ENCODE data around the gene STRADA. TPM values are rescaled to one million over a fixed set of nuclear protein-coding genes. Genes with fewer than 3 reads are reported as not detected.
"Not testable (repeated sequence)": the region's sequence is repeated elsewhere in the genome, so short reads cannot be mapped to it uniquely, and the experiment has no call there.

Gene STRADA
- total and polyA plus RNA-seq, 8 donors = 28.1 to 87.5 (median 80.6) TPM

- peak; percentile 41 for ATAC-seq
- intact Hi-C loops (cut with DNase I) = no loop called here
Observed at GRCh38 chr17:63751806-63752205, 10.2 kb upstream of the STRADA start.

GRCh38 chr17:63741143-63741407 is 524 bp downstream of the STRADA start:
- intact Hi-C loops (cut with DNase I) = no loop called here
- Histone ChIP-seq H3K4me3 (peak overlapping the region; percentile 60 to 77), H3K27ac (peak overlapping the region; percentile 86 to 97), H3K4me1 (peaks cover 3 to 18% of the 10 kb centered on the region in 2 donors), H3K27me3 (no peaks in the 10 kb centered on the region), H3K9me3 (no peaks in the 10 kb centered on the region), H3K36me3 (peaks cover 0 to 11% of the 10 kb centered on the region in 2 donors)
- peak; percentile 20 for ATAC-seq
- no peak for DNase-seq
- no peak for TF ChIP-seq CTCF (IDR thresholded peaks at IDR 0.05)

More at GRCh38 chr17:63751806-63752205, 10.2 kb upstream of the STRADA start:
- no peak overlapping the region for H3K4me3 ChIP-seq
- H3K36me3 ChIP-seq = peaks cover 0 to 97% of the 10 kb centered on the region in 2 donors
- peaks cover 0 to 29% of the 10 kb centered on the region in 2 donors for H3K4me1 ChIP-seq
- peak overlapping the region in 1 of 2 donors; percentile 45 for H3K27ac ChIP-seq
- DNase-seq = no peak
- no peaks in the 10 kb centered on the region for H3K9me3 ChIP-seq
- TF ChIP-seq CTCF (IDR thresholded peaks at IDR 0.05) = no peak
- H3K27me3 ChIP-seq = no peaks in the 10 kb centered on the region

DNA sequence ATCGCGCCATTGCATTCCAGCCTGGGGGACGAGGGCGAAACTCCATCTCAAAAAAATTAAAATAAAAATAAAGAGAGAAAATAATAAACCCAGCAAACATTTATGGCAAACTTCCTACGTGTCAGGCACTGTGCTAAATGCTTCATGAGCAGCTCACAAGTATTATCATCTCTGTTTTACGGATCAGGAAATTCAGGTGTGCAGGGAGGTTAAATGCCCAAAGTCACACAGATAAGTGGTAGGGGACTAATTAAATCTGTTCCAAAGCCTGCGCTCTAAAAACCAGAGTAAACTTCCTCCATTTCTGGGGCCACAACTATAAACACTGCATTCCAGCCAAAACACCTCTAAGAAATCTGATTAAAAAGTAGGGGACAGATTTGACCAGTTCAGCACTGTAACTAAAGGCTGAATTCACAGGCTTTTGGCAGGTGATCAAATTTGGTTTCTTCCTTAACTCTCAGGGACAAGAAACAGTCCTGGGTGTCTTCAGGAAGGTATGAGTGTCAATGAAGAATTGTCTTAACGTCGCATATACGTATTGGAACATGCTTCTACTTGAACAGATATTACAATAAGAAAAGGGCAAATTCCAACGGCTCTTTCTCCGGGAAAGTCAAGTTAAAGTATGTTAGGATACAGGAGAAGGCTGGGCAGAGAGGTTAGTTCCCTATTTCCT is 996 bp downstream of the STRADA start:
- H3K9me3 ChIP-seq = no peaks in the 10 kb centered on the region
- H3K27me3 ChIP-seq = no peaks in the 10 kb centered on the region
- no peak for ATAC-seq
- peak overlapping the region; percentile 60 to 77 for H3K4me3 ChIP-seq
- peaks cover 3 to 18% of the 10 kb centered on the region in 2 donors for H3K4me1 ChIP-seq
- TF ChIP-seq CTCF (IDR thresholded peaks at IDR 0.05) = no peak
- H3K27ac ChIP-seq = peak overlapping the region; percentile 86 to 97
- H3K36me3 ChIP-seq = peaks cover 0 to 6% of the 10 kb centered on the region in 2 donors
- peak in 1 of 4 donors; percentile 12 for DNase-seq
- intact Hi-C loops (cut with DNase I) = no loop called here

GRCh38 chr17:63735691-63736090 is 5.9 kb downstream of the STRADA start:
- no peak for ATAC-seq
- no peaks in the 10 kb centered on the region for H3K27me3 ChIP-seq
- no peak overlapping the region for H3K4me3 ChIP-seq
- intact Hi-C loops (cut with DNase I) = no loop called here
- H3K27ac ChIP-seq = no peak overlapping the region
- H3K36me3 ChIP-seq = no peaks in the 10 kb centered on the region
- peaks cover 3 to 7% of the 10 kb centered on the region in 2 donors for H3K4me1 ChIP-seq
- DNase-seq = no peak
- no peak for TF ChIP-seq CTCF (IDR thresholded peaks at IDR 0.05)
- H3K9me3 ChIP-seq = no peaks in the 10 kb centered on the region

- Histone ChIP-seq H3K9me3 (no peaks in the 10 kb centered on the region), H3K27me3 (no peaks in the 10 kb centered on the region), H3K36me3 (peaks cover 0 to 40% of the 10 kb centered on the region in 2 donors), H3K4me1 (no peaks in the 10 kb centered on the region), H3K27ac (no peak overlapping the region), H3K4me3 (no peak overlapping the region)
- ATAC-seq (no peak), DNase-seq (no peak)
- intact Hi-C loops (cut with DNase I) = no loop called here
- no peak for TF ChIP-seq CTCF (IDR thresholded peaks at IDR 0.05)
Observed at GRCh38 chr17:63722403-63722802, 19.2 kb downstream of the STRADA start.

- H3K4me3 ChIP-seq; ATAC-seq; H3K4me1 ChIP-seq; H3K9me3 ChIP-seq; DNase-seq; H3K27ac ChIP-seq; H3K27me3 ChIP-seq; intact Hi-C loops (cut with DNase I): not testable (repeated sequence)
- peaks cover 0 to 35% of the 10 kb centered on the region in 2 donors for H3K36me3 ChIP-seq
Observed at GRCh38 chr17:63720194-63720593, 21.4 kb downstream of the STRADA start.

Measured in left lung (tissue), 10 donors.